GM08714 (cell line): Measurements from ENCODE around the gene PDGFRB.

Experiments
- H3K4me3 ChIP-seq: fragments of 200-500 bp; sonication (Bioruptor generic); 2 replicates; pipeline ENCODE4 v1.5.1; 2014; ENCODE audit warnings: mild to moderate bottlenecking, low read length, inconsistent platforms
- ZNF274 ChIP-seq: IDR thresholded peaks from 2 replicates; pipeline ENCODE4 v1.6.1; 2012; ENCODE audit warnings: mild to moderate bottlenecking, low read depth, low read length

The PDGFRB gene

DNA sequence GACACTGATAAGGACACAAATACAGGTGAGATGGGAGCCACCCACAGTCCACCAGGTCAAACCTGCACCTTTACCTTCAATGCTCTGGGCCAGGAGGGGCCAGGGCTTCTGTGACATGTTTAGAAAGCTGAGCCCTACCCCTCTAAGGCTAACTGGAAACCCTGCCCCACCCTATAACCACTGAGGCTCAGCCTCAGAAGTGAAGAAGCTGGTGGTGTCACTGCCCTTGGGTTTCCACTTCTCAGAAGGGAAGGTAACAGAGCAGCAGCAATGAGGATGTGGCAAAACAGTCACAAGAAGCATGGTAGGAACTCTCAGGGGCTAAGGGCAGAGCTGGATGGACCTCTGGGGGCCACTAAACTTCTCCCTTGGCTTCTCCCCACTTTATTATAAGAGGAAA lies 6.0 kb downstream of the PDGFRB start:
- no peak for TF ChIP-seq ZNF274
- no peak overlapping the region for H3K4me3 ChIP-seq

DNA sequence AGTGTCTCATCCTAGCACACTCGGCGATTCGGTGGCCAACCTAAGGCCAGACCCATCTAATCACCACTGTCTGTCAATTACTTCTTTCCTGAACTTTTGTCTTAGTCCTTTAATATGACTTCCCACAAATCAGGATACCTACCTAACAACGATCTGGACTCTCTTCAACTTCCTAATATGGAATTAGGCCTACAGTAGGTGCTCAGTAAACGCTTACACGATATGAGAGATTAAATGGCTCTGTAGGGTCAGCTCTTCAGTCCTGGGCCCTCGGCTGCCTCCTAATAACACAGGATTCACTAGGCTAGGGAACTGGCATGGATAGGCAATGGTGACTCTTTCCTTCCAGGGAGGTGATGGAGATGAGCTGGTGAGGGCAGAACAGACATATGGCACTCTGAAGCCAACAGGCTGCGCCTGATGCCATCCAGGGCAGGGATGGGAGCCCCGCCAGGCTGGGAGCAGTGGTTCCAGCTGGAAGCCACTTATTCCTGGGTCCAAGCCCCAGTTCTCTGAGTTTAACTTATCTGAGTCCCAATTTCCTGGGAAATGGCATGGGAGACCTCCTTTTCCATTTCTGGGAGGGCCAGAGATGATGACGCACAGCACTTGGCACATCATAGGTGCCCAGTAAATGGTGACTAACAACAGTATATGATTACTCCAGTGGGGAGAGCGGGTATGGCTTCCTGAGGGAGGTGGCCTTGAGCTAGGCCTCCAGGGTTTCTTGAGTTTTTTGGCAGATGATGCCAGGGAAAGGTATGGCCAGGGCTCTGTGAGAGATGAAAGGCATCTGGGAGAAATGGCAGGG lies 7.3 kb downstream of the PDGFRB start:
- no peak for TF ChIP-seq ZNF274
- H3K4me3 ChIP-seq = no peak overlapping the region

DNA sequence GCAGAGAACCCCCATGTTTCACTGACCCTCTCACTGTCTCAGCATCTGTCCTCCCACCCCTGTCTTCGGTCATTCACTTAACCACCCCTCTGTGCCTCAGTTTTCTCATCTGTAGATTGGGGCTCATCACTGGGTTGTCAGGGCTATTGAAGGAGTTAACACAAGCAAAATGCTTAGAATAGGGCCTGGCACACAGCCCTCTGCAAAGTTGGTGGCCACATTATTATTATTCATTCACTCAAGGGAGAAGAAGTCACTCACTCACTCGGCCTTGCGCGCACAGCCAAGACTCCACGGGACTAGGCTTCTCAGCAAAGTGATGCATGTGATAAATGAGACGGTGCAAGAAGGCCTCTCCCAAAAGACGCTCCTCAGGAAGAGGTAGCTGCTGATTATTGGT lies 8.0 kb downstream of the PDGFRB start:
- TF ChIP-seq ZNF274 = no peak

DNA sequence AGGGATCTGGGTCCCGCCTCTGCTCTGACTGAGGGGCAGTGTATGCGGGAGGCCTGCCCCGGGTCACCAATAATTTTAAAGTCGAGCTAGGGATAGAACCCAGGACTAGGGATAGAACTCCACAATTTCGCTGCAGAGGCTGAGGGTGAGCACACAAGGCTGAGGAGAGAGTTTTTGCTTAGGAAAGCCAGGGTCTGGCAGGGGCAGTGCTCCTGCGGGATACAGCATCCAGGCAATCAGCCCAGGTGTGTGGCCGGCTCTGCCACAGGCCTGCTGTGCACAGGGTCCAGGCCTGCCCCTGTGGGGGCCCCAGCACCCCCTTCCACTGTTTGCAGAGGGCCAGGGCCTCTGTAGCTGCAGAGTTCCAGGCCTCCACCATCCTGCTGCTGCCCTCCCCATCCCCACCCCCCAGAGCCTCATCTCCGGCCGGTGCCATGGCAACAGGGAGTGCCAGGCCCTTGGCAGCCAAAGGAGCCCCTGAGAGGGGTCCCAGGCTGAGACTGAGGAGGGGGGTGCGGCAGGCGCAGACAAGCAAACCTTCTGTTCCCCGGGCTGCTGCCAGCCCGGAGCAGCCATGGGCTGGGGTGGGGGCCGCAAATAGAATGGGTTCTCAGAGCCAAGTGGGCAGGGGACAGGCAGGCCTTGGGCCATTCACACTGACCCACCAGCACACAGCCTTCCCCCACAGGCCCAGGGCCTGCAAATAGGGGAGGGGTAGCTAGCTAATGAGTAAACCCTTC lies 8.6 kb downstream of the PDGFRB start:
- TF ChIP-seq ZNF274 = no peak

More for the DNA sequence above, 8.0 kb downstream of the PDGFRB start:
- H3K4me3 ChIP-seq = no peak overlapping the region

DNA sequence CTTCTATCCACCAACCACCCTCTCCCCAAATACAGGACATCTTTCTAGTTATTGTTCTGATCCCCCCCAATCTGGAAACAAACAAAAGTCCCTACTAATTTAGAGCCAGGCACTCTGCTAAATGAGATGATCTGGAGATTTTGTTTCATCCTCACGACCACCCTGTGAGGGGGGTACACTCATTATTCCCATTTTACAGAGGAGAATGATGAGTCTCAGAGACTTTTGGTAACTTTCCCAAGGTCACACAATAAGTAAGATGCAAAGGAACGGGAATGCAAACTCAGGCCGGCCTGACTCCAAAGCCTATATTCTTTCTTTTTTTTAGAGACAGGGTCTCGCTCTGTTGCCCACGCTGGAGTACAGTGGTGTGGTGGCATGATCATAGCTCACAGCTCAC lies 9.4 kb downstream of the PDGFRB start:
- TF ChIP-seq ZNF274 = no peak
- H3K4me3 ChIP-seq = no peak overlapping the region

More for the DNA sequence above, 8.6 kb downstream of the PDGFRB start:
- no peak overlapping the region for H3K4me3 ChIP-seq

DNA sequence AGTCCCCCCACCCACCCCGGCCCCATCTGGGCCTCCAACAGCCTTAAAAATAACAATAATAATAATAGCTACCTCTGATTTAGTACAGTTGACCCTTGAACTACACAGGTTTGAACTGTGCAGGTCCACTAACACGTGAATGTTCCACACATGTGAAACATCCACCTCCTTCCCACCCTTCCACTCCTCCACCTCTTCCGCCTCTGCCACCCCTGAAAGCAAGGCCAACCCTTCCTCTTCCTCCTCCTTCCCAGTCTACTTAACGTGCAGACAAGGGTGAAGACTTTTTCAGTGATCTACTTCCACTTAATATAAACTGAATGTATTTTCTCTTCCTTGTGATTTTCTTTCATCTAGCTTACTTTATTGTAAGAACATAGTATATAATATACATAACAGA lies 10.8 kb downstream of the PDGFRB start:
- H3K4me3 ChIP-seq = no peak overlapping the region
- no peak for TF ChIP-seq ZNF274

DNA sequence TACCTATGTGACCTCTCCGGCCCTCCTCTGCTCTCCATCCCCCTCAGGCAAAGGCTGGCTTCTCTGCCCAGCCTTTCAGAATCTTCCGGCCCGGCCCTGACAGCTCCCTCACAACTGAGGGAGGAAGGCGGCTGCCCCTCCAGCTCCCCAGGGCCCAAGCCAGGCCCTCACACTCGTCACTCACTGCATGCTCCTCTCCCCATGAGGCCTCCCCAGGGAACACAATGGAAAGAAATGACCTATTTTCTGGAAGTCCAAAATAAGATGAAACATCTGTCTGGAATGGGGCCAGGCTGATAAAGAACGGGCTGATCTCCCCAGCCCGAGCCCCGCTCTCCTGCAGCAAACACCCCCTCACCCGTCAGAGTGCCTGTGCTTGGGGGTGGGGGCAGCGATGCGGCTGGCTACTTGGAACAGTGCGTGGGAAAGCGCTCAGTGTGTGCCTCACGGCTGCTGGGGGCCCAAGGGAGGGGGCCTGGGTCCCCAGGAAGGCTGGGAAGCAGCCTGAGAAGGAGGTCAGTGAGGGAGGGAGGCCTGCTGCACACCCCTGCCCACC lies 11.3 kb downstream of the PDGFRB start:
- no peak for TF ChIP-seq ZNF274
- H3K4me3 ChIP-seq = no peak overlapping the region

DNA sequence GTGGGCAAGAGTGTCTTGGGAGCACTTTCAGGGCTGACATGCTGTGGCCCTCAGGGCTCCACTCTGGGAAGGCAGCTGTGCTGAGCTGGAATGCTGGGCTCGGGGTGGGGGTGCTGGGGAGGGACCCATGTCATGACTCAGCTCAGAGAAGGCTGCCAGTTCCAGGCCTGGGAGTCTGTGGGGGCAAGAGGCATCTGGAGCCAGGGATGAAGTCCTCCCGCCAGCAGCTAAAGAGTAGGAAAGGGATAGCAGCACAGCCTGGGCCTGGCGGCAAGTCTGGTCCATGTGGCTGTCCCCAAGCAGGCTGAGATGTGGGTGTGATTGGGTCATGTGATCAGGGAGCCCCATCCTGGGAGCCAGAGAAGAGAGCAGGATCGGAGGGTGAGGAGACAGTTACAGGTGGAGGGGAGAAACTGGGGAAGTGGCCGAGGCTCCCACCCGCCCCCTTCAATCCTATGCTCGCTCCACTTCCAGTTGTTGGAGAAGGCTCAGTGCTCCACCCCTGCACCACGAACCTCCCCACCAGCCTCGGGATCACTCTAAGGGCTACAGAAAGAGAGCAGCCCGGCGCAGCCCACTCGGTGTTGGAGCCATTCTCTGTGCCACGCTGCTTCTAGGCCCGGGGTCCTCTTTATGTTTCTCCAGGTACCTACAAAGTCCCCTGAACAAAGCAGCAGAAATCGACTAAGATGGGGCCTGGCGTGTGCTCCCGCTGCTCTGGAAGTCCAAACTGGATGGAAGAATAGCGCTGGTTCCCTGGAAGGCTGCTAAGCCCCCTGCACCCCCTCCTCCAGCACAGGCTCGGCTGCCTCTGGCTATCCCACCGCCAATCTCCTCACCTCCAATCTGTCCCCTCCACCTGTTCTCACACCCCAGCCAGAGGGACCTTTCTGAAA lies 12.0 kb downstream of the PDGFRB start:
- no peak overlapping the region for H3K4me3 ChIP-seq
- no peak for TF ChIP-seq ZNF274

DNA sequence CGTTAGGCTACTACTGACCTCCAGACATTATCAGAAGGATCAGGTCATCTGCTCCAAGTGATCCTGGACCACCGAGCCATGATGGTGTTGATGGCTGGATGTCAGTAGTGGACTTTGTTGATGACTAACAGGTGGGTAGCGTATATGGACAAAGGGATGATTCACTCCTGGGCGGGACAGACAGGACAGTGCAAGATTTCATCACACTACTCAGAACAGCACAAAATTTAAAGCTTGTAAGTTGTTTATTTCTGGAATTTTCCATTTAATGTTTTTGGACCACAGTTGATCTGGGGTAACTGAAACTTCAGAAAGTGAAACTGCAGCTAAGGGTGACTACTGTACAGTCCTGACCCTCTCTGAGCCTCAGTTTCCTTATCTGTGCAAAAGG lies 12.7 kb downstream of the PDGFRB start:
- no peak for TF ChIP-seq ZNF274
- no peak overlapping the region for H3K4me3 ChIP-seq

DNA sequence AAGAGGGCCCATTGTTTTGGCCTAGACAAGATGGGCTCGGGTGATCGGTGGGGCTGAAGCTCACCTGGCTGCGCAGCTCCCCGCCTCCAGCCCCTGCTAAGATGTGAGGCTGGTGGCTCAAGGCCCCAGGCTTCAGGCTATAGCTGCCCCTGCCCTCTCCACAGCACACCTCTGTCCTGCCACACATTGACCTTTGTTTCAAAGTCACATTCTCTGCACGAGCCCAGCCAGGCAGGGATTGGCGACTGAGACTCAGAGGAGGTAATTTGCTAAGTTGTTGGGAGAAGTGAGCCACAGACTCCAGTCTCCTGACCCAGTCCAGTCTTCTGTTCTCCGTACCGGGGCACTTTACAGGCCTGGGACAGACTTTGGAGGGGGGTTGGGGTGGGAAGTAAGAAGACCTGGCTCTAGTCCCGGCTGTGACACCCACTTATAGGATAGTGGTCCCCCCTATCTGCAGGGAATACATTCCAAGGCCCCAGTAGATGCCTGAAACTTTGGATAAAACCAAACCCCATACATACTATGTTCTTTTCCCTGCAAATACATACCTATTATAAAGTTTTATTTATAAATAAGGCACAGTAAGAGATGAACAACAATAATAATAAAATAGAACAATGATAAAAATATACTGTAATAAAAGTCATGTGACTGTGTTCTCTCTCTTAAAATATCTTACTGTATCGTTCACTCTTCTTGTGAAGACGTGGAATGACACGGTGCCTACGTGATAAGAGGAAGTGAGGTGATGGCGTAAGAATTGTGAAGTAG lies 13.3 kb downstream of the PDGFRB start:
- no peak overlapping the region for H3K4me3 ChIP-seq
- no peak for TF ChIP-seq ZNF274

DNA sequence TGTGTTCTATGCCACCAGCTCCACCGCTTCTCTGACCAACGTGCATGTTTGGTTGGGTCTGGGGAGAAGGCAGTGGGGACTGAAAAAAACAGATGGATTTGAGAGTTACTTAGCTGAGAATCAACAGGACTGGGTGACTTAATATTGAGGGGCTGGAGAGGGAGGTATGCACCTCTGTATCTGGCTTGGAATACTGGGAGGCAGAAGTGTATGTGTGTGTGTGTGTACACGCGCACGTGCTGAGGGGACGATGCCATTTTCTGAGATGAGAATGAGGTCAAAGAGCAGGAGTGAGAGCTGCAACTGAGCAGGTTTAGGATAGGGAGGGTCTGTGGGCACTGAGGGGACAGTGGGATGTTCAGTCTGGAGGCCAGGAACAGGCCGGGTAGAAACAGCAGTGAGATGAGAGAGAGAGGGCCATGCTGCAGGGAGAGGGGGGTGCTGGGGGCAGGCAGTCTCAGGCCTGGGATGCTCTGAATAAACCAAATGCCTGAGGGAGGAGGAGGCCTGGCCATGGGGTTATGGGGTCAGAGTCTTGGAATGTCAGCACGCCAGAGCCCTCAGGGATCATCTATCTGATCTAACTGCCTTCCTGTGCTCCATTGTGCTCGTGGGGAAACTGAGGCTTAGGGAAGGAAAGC lies 14.0 kb downstream of the PDGFRB start:
- no peak overlapping the region for H3K4me3 ChIP-seq
- TF ChIP-seq ZNF274 = no peak

DNA sequence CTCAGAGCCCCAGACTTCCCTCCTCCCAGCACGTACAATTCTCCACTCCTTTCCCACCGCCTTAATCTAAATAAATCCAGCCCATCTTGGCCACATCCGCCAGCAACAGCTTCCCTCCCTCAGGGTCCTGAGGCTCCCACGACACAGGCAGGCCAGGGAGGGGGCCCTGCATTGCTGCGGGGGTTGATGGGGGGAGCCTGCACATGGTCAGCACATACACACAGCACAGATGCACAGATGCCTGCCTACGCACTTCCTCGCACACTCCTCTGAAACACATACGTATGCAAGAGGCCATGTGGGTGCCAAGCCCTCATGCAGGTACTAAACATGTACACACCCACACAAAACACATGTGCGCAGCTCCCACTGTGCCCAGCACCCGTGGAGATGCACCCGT lies 14.8 kb downstream of the PDGFRB start:
- TF ChIP-seq ZNF274 = no peak
- no peak overlapping the region for H3K4me3 ChIP-seq

DNA sequence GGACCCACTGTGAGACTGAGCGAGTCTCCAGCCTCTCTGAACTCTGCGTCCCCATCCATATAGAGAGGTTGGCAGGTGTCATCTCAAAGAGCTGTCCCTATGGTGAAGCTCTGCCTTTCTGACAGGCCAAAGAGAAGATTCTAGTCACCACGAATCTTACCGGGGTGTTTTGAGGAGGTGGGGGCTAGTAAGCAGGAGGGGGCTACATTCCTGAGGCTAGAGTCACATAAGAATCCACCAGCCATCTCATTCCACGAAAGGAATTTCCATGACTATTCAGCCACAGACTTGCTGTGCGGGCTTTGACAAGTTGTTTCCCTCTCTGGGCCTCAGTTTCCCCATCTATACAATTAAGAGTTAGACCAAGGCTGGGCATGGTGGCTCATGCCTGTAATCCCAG lies 16.3 kb downstream of the PDGFRB start:
- H3K4me3 ChIP-seq = no peak overlapping the region
- no peak for TF ChIP-seq ZNF274
